GM12801 (cell line): ENCODE measurements around the gene MPHOSPH10.

Source experiments
- CTCF ChIP-seq: IDR thresholded peaks from one replicate; pipeline ENCODE4 v1.5.1; 2011; ENCODE audit warnings: control low read depth; ENCODE audit not compliant: insufficient read length; ENCODE audit errors: extremely low read depth

The MPHOSPH10 gene

GRCh38 chr2:71190656-71191569 is 60.5 kb downstream of the MPHOSPH10 start:
- TF ChIP-seq CTCF: no peak

- no peak for TF ChIP-seq CTCF
Observed at GRCh38 chr2:71191570-71191943, 61.1 kb downstream of the MPHOSPH10 start.
